ENCODE results near the gene PDE4B.
A peak's percentile ranks its signal among the peaks of the same experiment; 100 is the strongest.

PDE4B gene

GRCh38 chr1:65792669-65793358 lies at the start of gene PDE4B:
PDE4B (plus strand) TSS chr1:65792895.
- DNase-seq: no peak

- DNase-seq: no peak
Observed at GRCh38 chr1:65744731-65745130, 48.0 kb upstream of the PDE4B start.

GRCh38 chr1:65751961-65752360 lies 40.7 kb upstream of the PDE4B start:
- DNase-seq: no peak

- DNase-seq: no peak
Observed at GRCh38 chr1:65756616-65757015, 36.1 kb upstream of the PDE4B start.

- DNase-seq: no peak
Observed at GRCh38 chr1:65757531-65757930, 35.2 kb upstream of the PDE4B start.

- no peak for DNase-seq
Observed at GRCh38 chr1:65758128-65758527, 34.6 kb upstream of the PDE4B start.

GRCh38 chr1:65759516-65759915 lies 33.2 kb upstream of the PDE4B start:
- no peak for DNase-seq

GRCh38 chr1:65762081-65762862 lies 30.4 kb upstream of the PDE4B start:
- no peak for DNase-seq

- no peak for DNase-seq
Observed at GRCh38 chr1:65764052-65764451, 28.6 kb upstream of the PDE4B start.

- DNase-seq: no peak
Observed at GRCh38 chr1:65765631-65766030, 27.1 kb upstream of the PDE4B start.

GRCh38 chr1:65769636-65770035 lies 23.1 kb upstream of the PDE4B start:
- DNase-seq: no peak

GRCh38 chr1:65772607-65773006 lies 20.1 kb upstream of the PDE4B start:
- no peak for DNase-seq

- no peak for DNase-seq
Observed at GRCh38 chr1:65773391-65774123, 19.1 kb upstream of the PDE4B start.

GRCh38 chr1:65788762-65789161 lies 3.9 kb upstream of the PDE4B start:
- no peak for DNase-seq

GRCh38 chr1:65791396-65791795 lies 1.3 kb upstream of the PDE4B start:
- DNase-seq: no peak

GRCh38 chr1:65791801-65792668 lies 660 bp upstream of the PDE4B start:
- DNase-seq: no peak

GRCh38 chr1:65793359-65793732 lies 651 bp downstream of the PDE4B start:
- no peak for DNase-seq

- no peak for DNase-seq
Observed at GRCh38 chr1:65795311-65795710, 2.6 kb downstream of the PDE4B start.

- DNase-seq: no peak
Observed at GRCh38 chr1:65799601-65800000, 6.9 kb downstream of the PDE4B start.

- no peak for DNase-seq
Observed at GRCh38 chr1:65804584-65804983, 11.9 kb downstream of the PDE4B start.

- DNase-seq: peak; percentile 54 to 67
Observed at GRCh38 chr1:65812065-65812464, 19.4 kb downstream of the PDE4B start.

- DNase-seq: no peak
Observed at GRCh38 chr1:65813956-65814355, 21.3 kb downstream of the PDE4B start.

- no peak for DNase-seq
Observed at GRCh38 chr1:65814752-65815151, 22.1 kb downstream of the PDE4B start.
